HCT116 (cell line): ENCODE measurements around the gene LSM12. TPM values are rescaled to one million over a fixed set of nuclear protein-coding genes. Genes with fewer than 3 reads are reported as not detected.

Experiments
- ATAC-seq: fragments of 200-7000 bp; cut with Tn5 transposase; 2 replicates; pipeline ENCODE4 v1.9.1; 2020; ENCODE audit warnings: mild to moderate bottlenecking, moderate library complexity
- BruUV-seq: library from RNA; stranded (reverse); fragments of 400-500 nt; replicated peaks from 2 replicates; lab custom pipeline; 2021; lab: Mats Ljungman, UMichigan
- CTCF ChIA-PET: fragments of 300-600 bp; sonication (Branson Sonifier 250); formaldehyde crosslinking; loops from one replicate; lab custom pipeline; 2021; ENCODE audit warnings: antibody characterized with exemption; lab: Charles Lee
- POLR2A ChIA-PET: fragments of 300-600, 350-600 bp; sonication (Branson Sonifier 250); formaldehyde crosslinking; loops from one replicate; lab custom pipeline; 2021; ENCODE audit warnings: antibody characterized with exemption; lab: Charles Lee
- RAD21 ChIA-PET, 2 experiments: fragments of 300-600 bp; sonication (Branson Sonifier 250); formaldehyde crosslinking; loops; one replicate each; lab custom pipeline; 2023; ENCODE audit warnings: low total read pairs in 2 of 2; ENCODE audit not compliant: uncharacterized antibody in 2 of 2, unreplicated experiment in 2 of 2, low non-redundant PET in 1 of 2; lab: Charles Lee
- DNase-seq: peaks from one replicate; pipeline ENCODE4 v3.0.0-alpha.2; 2010; ENCODE audit warnings: low read depth, low spot score
- H2AFZ ChIP-seq: fragments of 200-600 bp; shearing (Covaris generic), sonication (generic); 2 replicates; pipeline ENCODE4 v1.6.1; 2017; ENCODE audit warnings: low read depth, mixed run types, mixed read lengths, antibody characterized with exemption, low read length; ENCODE audit not compliant: poor library complexity, severe bottlenecking
- H3K27ac ChIP-seq: 2 replicates; pipeline ENCODE4 v1.5.1; 2012; ENCODE audit warnings: low read depth, low read length
- H3K27me3 ChIP-seq: fragments of 200-600 bp; sonication (generic); 2 replicates; pipeline ENCODE4 v1.6.1; 2016; ENCODE audit warnings: mixed run types, low read length, mixed read lengths; ENCODE audit not compliant: insufficient read depth
- H3K36me3 ChIP-seq, 2 experiments: fragments of 200-500 bp in 1 of 2; fragments of 200-600 bp in 1 of 2; sonication (Bioruptor generic) in 1 of 2; sonication (generic) in 1 of 2; 2 replicates each; pipeline versions ENCODE4 v1.5.1 to v1.6.1; 2014 to 2016; ENCODE audit warnings: low read length in 2 of 2, inconsistent platforms in 1 of 2, mixed read lengths in 1 of 2, mixed run types in 1 of 2; ENCODE audit not compliant: insufficient read depth in 2 of 2, control insufficient read depth in 1 of 2
- H3K4me1 ChIP-seq, 2 experiments: fragments of 200-600 bp in 1 of 2; sonication (generic) in 1 of 2; 2 replicates each; pipeline versions ENCODE4 v1.5.1 to v1.6.1; 2012 to 2017; ENCODE audit warnings: low read length in 2 of 2, inconsistent platforms in 1 of 2, mild to moderate bottlenecking in 1 of 2, mixed read lengths in 1 of 2, mixed run types in 1 of 2, moderate library complexity in 1 of 2; ENCODE audit not compliant: insufficient read depth in 2 of 2, control insufficient read depth in 1 of 2
- H3K4me2 ChIP-seq: fragments of 200-600 bp; sonication (generic); 2 replicates; pipeline ENCODE4 v1.6.1; 2017; ENCODE audit warnings: mixed run types, low read length, mixed read lengths
- H3K4me3 ChIP-seq, 2 experiments: fragments of 200-600 bp in 1 of 2; sonication (generic) in 1 of 2; replicated peaks in 1 of 2; 2 replicates each; pipeline ENCODE4 v1.5.1; 2011 to 2016; ENCODE audit warnings: low read length in 2 of 2, control low read depth in 1 of 2, low read depth in 1 of 2, mild to moderate bottlenecking in 1 of 2, mixed read lengths in 1 of 2, mixed run types in 1 of 2
- H3K79me2 ChIP-seq: fragments of 200-600 bp; sonication (generic); 2 replicates; pipeline ENCODE4 v1.6.1; 2017; ENCODE audit warnings: mild to moderate bottlenecking, mixed run types, low read length, moderate library complexity, mixed read lengths; ENCODE audit not compliant: insufficient read depth
- H3K9ac ChIP-seq: fragments of 200-600 bp; sonication (generic); 2 replicates; pipeline ENCODE4 v1.6.1; 2016; ENCODE audit warnings: low read length, mixed read lengths
- H3K9me2 ChIP-seq: fragments of 200-600 bp; sonication (generic), shearing (Covaris generic); 2 replicates; pipeline ENCODE4 v1.6.1; 2017; ENCODE audit warnings: mixed run types, mild to moderate bottlenecking, moderate library complexity; ENCODE audit not compliant: insufficient read depth
- H3K9me3 ChIP-seq, 2 experiments: fragments of 200-500 bp in 1 of 2; fragments of 200-600 bp in 1 of 2; sonication (Bioruptor generic) in 1 of 2; sonication (generic) in 1 of 2; 2 replicates each; pipeline ENCODE4 v1.6.1; 2014 to 2017; ENCODE audit warnings: low read length in 2 of 2, mixed read lengths in 2 of 2, inconsistent platforms in 1 of 2, low read depth in 1 of 2, mild to moderate bottlenecking in 1 of 2, mixed run types in 1 of 2, moderate library complexity in 1 of 2; ENCODE audit not compliant: control insufficient read depth in 1 of 2, insufficient read depth in 1 of 2
- H4K20me1 ChIP-seq: fragments of 200-600 bp; sonication (generic), shearing (Covaris generic); 2 replicates; pipeline ENCODE4 v1.6.1; 2017; ENCODE audit warnings: mixed run types, mild to moderate bottlenecking, moderate library complexity; ENCODE audit not compliant: insufficient read depth
- ATF3 ChIP-seq: IDR thresholded peaks from 2 replicates; pipeline ENCODE4 v1.6.1; 2012
- CBX3 ChIP-seq: IDR thresholded peaks from 2 replicates; pipeline ENCODE4 v1.6.1; 2012; ENCODE audit warnings: low read depth
- ELF1 ChIP-seq: IDR thresholded peaks from 2 replicates; pipeline ENCODE4 v1.6.1; 2012; ENCODE audit warnings: low read depth, borderline replicate concordance
- EZH2phosphoT487 ChIP-seq: fragments of 200-600 bp; IDR thresholded peaks from 2 replicates; pipeline ENCODE4 v1.6.1; 2018; ENCODE audit warnings: antibody characterized with exemption, borderline replicate concordance
- JUND ChIP-seq: IDR thresholded peaks from 2 replicates; pipeline ENCODE4 v1.6.1; 2012
- POLR2AphosphoS5 ChIP-seq: IDR thresholded peaks from 2 replicates; pipeline ENCODE4 v1.6.1; 2011; ENCODE audit warnings: mild to moderate bottlenecking, low read depth, low read length, moderate library complexity
- RAD21 ChIP-seq: IDR thresholded peaks from 2 replicates; pipeline ENCODE4 v1.6.1; 2012; ENCODE audit warnings: low read depth, mild to moderate bottlenecking
- SIN3A ChIP-seq: IDR thresholded peaks from 2 replicates; pipeline ENCODE4 v1.6.1; 2012; ENCODE audit warnings: low read depth
- SRF ChIP-seq: IDR thresholded peaks from 2 replicates; pipeline ENCODE4 v1.6.1; 2012; ENCODE audit warnings: low read depth
- YY1 ChIP-seq: IDR thresholded peaks from 2 replicates; pipeline ENCODE4 v1.6.1; 2011; ENCODE audit warnings: low read length, low read depth, moderate library complexity, mild to moderate bottlenecking; ENCODE audit not compliant: insufficient replicate concordance; ENCODE audit errors: extremely low read depth
- ZFX ChIP-seq: fragments of 450-650 bp; IDR thresholded peaks from 2 replicates; pipeline ENCODE4 v1.6.1; 2017
- ZNF274 ChIP-seq: fragments of 200-500 bp; sonication (Bioruptor generic); IDR thresholded peaks from 2 replicates; pipeline ENCODE4 v1.6.1; 2014; ENCODE audit warnings: mild to moderate bottlenecking, low read depth, low read length, inconsistent platforms
- intact Hi-C: fragments of 100-400 bp; cut with micrococcal nuclease; formaldehyde crosslinking; loops from 2 replicates; pipeline ENCODE4 v1.10.0; 2022
- total RNA-seq: library from RNA; stranded (reverse); gene quantifications from one replicate; pipeline ENCODE4 v1.2.1, GENCODE V29; 2021; ENCODE audit not compliant: unreplicated experiment
- TF ChIP-seq, protein P1 (sequence below): IDR thresholded peaks from 2 replicates; pipeline ENCODE4 v1.6.1; 2012; ENCODE audit warnings: low read depth
- TF ChIP-seq, protein P2 (sequence below), 3 experiments: fragments of 200-600 bp in 1 of 3; sonication (generic) in 1 of 3; IDR thresholded peaks in 2 of 3; conservative IDR thresholded peaks in 1 of 3; 2 replicates each; pipeline ENCODE4 v1.5.1; 2012 to 2017; ENCODE audit warnings: low read depth in 2 of 3, low read length in 2 of 3, antibody characterized with exemption in 1 of 3, borderline replicate concordance in 1 of 3, control low read depth in 1 of 3, mild to moderate bottlenecking in 1 of 3, mixed read lengths in 1 of 3, mixed run types in 1 of 3, moderate library complexity in 1 of 3; ENCODE audit not compliant: insufficient read depth in 1 of 3
- TF ChIP-seq, protein P3 (sequence below): IDR thresholded peaks from 2 replicates; pipeline ENCODE4 v1.6.1; 2011; ENCODE audit warnings: mild to moderate bottlenecking, low read length, moderate library complexity; ENCODE audit not compliant: insufficient replicate concordance; ENCODE audit errors: extremely low read depth

The LSM12 gene
- total RNA-seq, 1 experiment from 2014 or later = 99.6 TPM

GRCh38 chr17:44000871-44001460 lies 65.5 kb downstream of the LSM12 start:
- Histone ChIP-seq H3K4me2 (no peak overlapping the region), H3K27ac (no peak overlapping the region)
- intact Hi-C loops = no loop called here

More at GRCh38 chr17:44000871-44001460, 65.5 kb downstream of the LSM12 start:
- Histone ChIP-seq H4K20me1 (no peaks in the 10 kb centered on the region), H3K27me3 (no peaks in the 10 kb centered on the region), H3K9me3 (no peaks in the 10 kb centered on the region), H3K4me1 (peaks cover 7 to 42% of the 10 kb centered on the region in 2 experiments), H3K36me3 (no peaks in the 10 kb centered on the region), H3K79me2 (peaks cover 6% of the 10 kb centered on the region; the same call in 1 of the 2 replicates), H3K9ac (no peak overlapping the region), H3K9me2 (no peaks in the 10 kb centered on the region), H3K4me3 (no peak overlapping the region), H2AFZ (no peak overlapping the region)
- DNase-seq = no peak
- ChIA-PET POLR2A (no interaction called here), CTCF (interaction anchor here (0.6 kb wide), 1 partner anchor 47 kb away, joined by 3 read pairs; the partner anchor contains the start of gene PYY)
- no peak for ATAC-seq
- TF ChIP-seq, protein P1, sequence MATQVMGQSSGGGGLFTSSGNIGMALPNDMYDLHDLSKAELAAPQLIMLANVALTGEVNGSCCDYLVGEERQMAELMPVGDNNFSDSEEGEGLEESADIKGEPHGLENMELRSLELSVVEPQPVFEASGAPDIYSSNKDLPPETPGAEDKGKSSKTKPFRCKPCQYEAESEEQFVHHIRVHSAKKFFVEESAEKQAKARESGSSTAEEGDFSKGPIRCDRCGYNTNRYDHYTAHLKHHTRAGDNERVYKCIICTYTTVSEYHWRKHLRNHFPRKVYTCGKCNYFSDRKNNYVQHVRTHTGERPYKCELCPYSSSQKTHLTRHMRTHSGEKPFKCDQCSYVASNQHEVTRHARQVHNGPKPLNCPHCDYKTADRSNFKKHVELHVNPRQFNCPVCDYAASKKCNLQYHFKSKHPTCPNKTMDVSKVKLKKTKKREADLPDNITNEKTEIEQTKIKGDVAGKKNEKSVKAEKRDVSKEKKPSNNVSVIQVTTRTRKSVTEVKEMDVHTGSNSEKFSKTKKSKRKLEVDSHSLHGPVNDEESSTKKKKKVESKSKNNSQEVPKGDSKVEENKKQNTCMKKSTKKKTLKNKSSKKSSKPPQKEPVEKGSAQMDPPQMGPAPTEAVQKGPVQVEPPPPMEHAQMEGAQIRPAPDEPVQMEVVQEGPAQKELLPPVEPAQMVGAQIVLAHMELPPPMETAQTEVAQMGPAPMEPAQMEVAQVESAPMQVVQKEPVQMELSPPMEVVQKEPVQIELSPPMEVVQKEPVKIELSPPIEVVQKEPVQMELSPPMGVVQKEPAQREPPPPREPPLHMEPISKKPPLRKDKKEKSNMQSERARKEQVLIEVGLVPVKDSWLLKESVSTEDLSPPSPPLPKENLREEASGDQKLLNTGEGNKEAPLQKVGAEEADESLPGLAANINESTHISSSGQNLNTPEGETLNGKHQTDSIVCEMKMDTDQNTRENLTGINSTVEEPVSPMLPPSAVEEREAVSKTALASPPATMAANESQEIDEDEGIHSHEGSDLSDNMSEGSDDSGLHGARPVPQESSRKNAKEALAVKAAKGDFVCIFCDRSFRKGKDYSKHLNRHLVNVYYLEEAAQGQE = no peak
- TF ChIP-seq SIN3A = no peak
- no peak for TF ChIP-seq ATF3
- no peak for TF ChIP-seq JUND
- TF ChIP-seq ZNF274 = no peak
- TF ChIP-seq, protein P2, sequence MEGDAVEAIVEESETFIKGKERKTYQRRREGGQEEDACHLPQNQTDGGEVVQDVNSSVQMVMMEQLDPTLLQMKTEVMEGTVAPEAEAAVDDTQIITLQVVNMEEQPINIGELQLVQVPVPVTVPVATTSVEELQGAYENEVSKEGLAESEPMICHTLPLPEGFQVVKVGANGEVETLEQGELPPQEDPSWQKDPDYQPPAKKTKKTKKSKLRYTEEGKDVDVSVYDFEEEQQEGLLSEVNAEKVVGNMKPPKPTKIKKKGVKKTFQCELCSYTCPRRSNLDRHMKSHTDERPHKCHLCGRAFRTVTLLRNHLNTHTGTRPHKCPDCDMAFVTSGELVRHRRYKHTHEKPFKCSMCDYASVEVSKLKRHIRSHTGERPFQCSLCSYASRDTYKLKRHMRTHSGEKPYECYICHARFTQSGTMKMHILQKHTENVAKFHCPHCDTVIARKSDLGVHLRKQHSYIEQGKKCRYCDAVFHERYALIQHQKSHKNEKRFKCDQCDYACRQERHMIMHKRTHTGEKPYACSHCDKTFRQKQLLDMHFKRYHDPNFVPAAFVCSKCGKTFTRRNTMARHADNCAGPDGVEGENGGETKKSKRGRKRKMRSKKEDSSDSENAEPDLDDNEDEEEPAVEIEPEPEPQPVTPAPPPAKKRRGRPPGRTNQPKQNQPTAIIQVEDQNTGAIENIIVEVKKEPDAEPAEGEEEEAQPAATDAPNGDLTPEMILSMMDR (IDR thresholded peaks at IDR 0.05 in 2 of 3, conservative IDR thresholded peaks at IDR 0.05 in 1 of 3; ENCODE audit: borderline replicate concordance in 1 of 3, insufficient read depth in 1 of 3, low read depth in 2 of 3, low read length in 2 of 3) = no peak
- TF ChIP-seq CBX3 = no peak
- TF ChIP-seq RAD21 = no peak
- TF ChIP-seq, protein P3, sequence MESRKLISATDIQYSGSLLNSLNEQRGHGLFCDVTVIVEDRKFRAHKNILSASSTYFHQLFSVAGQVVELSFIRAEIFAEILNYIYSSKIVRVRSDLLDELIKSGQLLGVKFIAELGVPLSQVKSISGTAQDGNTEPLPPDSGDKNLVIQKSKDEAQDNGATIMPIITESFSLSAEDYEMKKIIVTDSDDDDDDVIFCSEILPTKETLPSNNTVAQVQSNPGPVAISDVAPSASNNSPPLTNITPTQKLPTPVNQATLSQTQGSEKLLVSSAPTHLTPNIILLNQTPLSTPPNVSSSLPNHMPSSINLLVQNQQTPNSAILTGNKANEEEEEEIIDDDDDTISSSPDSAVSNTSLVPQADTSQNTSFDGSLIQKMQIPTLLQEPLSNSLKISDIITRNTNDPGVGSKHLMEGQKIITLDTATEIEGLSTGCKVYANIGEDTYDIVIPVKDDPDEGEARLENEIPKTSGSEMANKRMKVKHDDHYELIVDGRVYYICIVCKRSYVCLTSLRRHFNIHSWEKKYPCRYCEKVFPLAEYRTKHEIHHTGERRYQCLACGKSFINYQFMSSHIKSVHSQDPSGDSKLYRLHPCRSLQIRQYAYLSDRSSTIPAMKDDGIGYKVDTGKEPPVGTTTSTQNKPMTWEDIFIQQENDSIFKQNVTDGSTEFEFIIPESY = no peak
- TF ChIP-seq ELF1 = no peak
- no peak for TF ChIP-seq EZH2phosphoT487
- TF ChIP-seq YY1 = no peak
- TF ChIP-seq POLR2AphosphoS5 = no peak
- TF ChIP-seq ZFX = no peak
- TF ChIP-seq SRF = no peak
- TF ChIP-seq, all 23 proteins: peak for 0
- RAD21 ChIA-PET = no interaction called here
- BruUV-seq = no TSS peak
